Measurements from ENCODE around the gene DENND6B. TPM values are rescaled to one million over a fixed set of nuclear protein-coding genes. Genes with fewer than 3 reads are reported as not detected.
"Not testable (repeated sequence)": the region's sequence is repeated elsewhere in the genome, so short reads cannot be mapped to it uniquely, and the experiment has no call there.

Gene DENND6B
- total RNA-seq, 1 experiment from 2014 or later, result 4.0 TPM

GRCh38 chr22:50326225-50326955 lies 422 bp downstream of the DENND6B start:
- peak overlapping the region; percentile 84 for H3K4me3 Mint-ChIP-seq (ENCODE audit: unreplicated experiment)
- no peak overlapping the region for H3K27ac Mint-ChIP-seq (ENCODE audit: low read depth, unreplicated experiment)
- H3K4me1 Mint-ChIP-seq (ENCODE audit: insufficient read depth, unreplicated experiment), result peaks cover 18% of the 10 kb centered on the region
- no peaks in the 10 kb centered on the region for H3K27me3 Mint-ChIP-seq (ENCODE audit: insufficient read depth, unreplicated experiment)
- CTCF ChIA-PET, result interaction anchor here (0.5 to 4.5 kb wide), 15 partner anchors 15 to 291 kb away, joined by 3 to 38 read pairs (median 3); partner anchors contain the start of gene MAPK11
- intact Hi-C loops (cut with micrococcal nuclease), result loop anchor here (2.0 kb wide), 2 partner anchors 44 to 52 kb away; no protein-coding TSS in a partner anchor
- no peak for TF ChIP-seq CTCF (IDR thresholded peaks at IDR 0.05; ENCODE audit: unreplicated experiment)
- BruUV-seq (replicated peaks), result no TSS peak
- no peak for DNase-seq (ENCODE audit: unreplicated experiment)
- no peaks in the 10 kb centered on the region for H3K9me3 Mint-ChIP-seq (ENCODE audit: unreplicated experiment)
- H3K36me3 Mint-ChIP-seq (ENCODE audit: insufficient read depth, unreplicated experiment), result no peaks in the 10 kb centered on the region
- POLR2A ChIA-PET, result interaction anchor here (0.7 to 6.0 kb wide), 8 partner anchors 12 to 404 kb away, joined by 3 to 60 read pairs (median 5); partner anchors contain the start of genes HDAC10, MAPK12, PLXNB2 and TUBGCP6

GRCh38 chr22:50325444-50326224 lies 1.2 kb downstream of the DENND6B start:
- TF ChIP-seq CTCF (IDR thresholded peaks at IDR 0.05; ENCODE audit: unreplicated experiment), result no peak
- H3K4me1 Mint-ChIP-seq (ENCODE audit: insufficient read depth, unreplicated experiment), result peaks cover 10% of the 10 kb centered on the region
- POLR2A ChIA-PET, result interaction anchor here (1.2 to 6.0 kb wide), 4 partner anchors 11 to 84 kb away, joined by 4 to 60 read pairs (median 6); partner anchors contain the start of genes PLXNB2 and TUBGCP6
- intact Hi-C loops (cut with micrococcal nuclease), result loop anchor here (2.0 kb wide), 2 partner anchors 43 to 51 kb away; no protein-coding TSS in a partner anchor
- H3K9me3 Mint-ChIP-seq (ENCODE audit: unreplicated experiment), result no peaks in the 10 kb centered on the region
- H3K27ac Mint-ChIP-seq (ENCODE audit: low read depth, unreplicated experiment), result no peak overlapping the region
- CTCF ChIA-PET, result interaction anchor here (0.6 to 4.5 kb wide), 14 partner anchors 16 to 234 kb away, joined by 3 to 38 read pairs (median 3); partner anchors contain the start of genes HDAC10 and PLXNB2
- no peaks in the 10 kb centered on the region for H3K36me3 Mint-ChIP-seq (ENCODE audit: insufficient read depth, unreplicated experiment)
- DNase-seq (ENCODE audit: unreplicated experiment), result no peak
- peak overlapping the region; percentile 84 for H3K4me3 Mint-ChIP-seq (ENCODE audit: unreplicated experiment)
- TSS peak; percentile 44 for BruUV-seq (replicated peaks)
- no peaks in the 10 kb centered on the region for H3K27me3 Mint-ChIP-seq (ENCODE audit: insufficient read depth, unreplicated experiment)

- no peaks in the 10 kb centered on the region for H3K36me3 Mint-ChIP-seq (ENCODE audit: insufficient read depth, unreplicated experiment)
- no peaks in the 10 kb centered on the region for H3K9me3 Mint-ChIP-seq (ENCODE audit: unreplicated experiment)
- H3K4me1 Mint-ChIP-seq (ENCODE audit: insufficient read depth, unreplicated experiment), result peaks cover 10% of the 10 kb centered on the region
- no peak overlapping the region for H3K27ac Mint-ChIP-seq (ENCODE audit: low read depth, unreplicated experiment)
- intact Hi-C loops (cut with micrococcal nuclease), result no loop called here
- DNase-seq (ENCODE audit: unreplicated experiment), result no peak
- no peak overlapping the region for H3K4me3 Mint-ChIP-seq (ENCODE audit: unreplicated experiment)
- POLR2A ChIA-PET, result interaction anchor here (0.9 to 6.0 kb wide), 3 partner anchors 19 to 78 kb away, joined by 3 to 60 read pairs (median 3); partner anchors contain the start of genes HDAC10 and PLXNB2
- CTCF ChIA-PET, result interaction anchor here (0.6 to 2.6 kb wide), 12 partner anchors 8 to 239 kb away, joined by 3 to 10 read pairs (median 4); partner anchors contain the start of genes HDAC10 and PLXNB2
- no TSS peak for BruUV-seq (replicated peaks)
- no peaks in the 10 kb centered on the region for H3K27me3 Mint-ChIP-seq (ENCODE audit: insufficient read depth, unreplicated experiment)
- TF ChIP-seq CTCF (IDR thresholded peaks at IDR 0.05; ENCODE audit: unreplicated experiment), result no peak
Measured at GRCh38 chr22:50323900-50324299, 2.9 kb downstream of the DENND6B start.

DNA sequence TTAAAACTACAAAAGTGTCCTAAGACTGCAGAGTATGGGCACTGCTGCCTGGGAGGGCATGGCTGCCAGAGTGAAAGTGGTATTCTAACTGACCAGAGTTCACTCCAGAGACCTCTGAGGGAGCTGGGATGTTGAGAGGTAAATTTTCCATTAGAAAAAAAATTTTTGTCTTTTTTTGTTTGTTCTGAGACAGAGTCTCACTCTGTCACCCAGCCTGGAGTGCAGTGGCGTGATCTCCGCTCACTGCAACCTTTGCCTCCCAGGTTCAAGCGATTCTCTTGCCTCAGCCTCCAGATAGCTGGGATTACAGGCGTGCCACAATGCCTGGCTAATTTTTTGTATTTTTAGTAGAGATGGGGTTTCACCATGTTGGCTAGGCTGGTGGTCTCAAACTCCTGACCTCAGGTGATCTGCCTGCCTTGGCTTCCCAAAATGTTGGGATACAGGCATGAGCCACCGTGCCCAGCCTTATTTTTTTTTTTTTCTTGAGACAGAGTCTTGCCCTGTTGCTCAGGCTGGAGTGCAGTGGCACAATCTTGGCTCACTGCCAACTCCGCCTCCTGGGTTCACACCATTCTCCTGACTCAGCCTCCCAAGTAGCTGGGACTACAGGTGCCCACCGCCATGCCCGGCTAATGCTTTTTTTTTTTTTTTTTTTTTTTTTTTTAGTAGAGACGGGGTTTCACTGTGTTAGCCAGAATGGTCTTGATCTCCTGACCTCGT lies 4.3 kb downstream of the DENND6B start:
- CTCF ChIA-PET, result interaction anchor here (0.7 to 2.4 kb wide), 5 partner anchors 8 to 70 kb away, joined by 3 to 9 read pairs (median 3); no protein-coding TSS in a partner anchor

More for the DNA sequence above, 4.3 kb downstream of the DENND6B start:
- H3K27ac Mint-ChIP-seq (ENCODE audit: low read depth, unreplicated experiment); intact Hi-C loops (cut with micrococcal nuclease); H3K27me3 Mint-ChIP-seq (ENCODE audit: insufficient read depth, unreplicated experiment); BruUV-seq (replicated peaks); H3K9me3 Mint-ChIP-seq (ENCODE audit: unreplicated experiment); H3K36me3 Mint-ChIP-seq (ENCODE audit: insufficient read depth, unreplicated experiment); H3K4me3 Mint-ChIP-seq (ENCODE audit: unreplicated experiment): not testable (repeated sequence)
- peaks cover 10% of the 10 kb centered on the region for H3K4me1 Mint-ChIP-seq (ENCODE audit: insufficient read depth, unreplicated experiment)
- DNase-seq (ENCODE audit: unreplicated experiment), result peak; percentile 65
- POLR2A ChIA-PET, result interaction anchor here (0.6 to 1.2 kb wide), 3 partner anchors 10 to 95 kb away, joined by 3 to 7 read pairs (median 3); partner anchors contain the start of gene PLXNB2
